ENCODE results near the gene ERVFRD-1. TPM values are rescaled to one million over a fixed set of nuclear protein-coding genes. Genes with fewer than 3 reads are reported as not detected.
A peak's percentile ranks its signal among the peaks of the same experiment; 100 is the strongest.
"Not testable (repeated sequence)": the region's sequence is repeated elsewhere in the genome, so short reads cannot be mapped to it uniquely, and the experiment has no call there.

Gene ERVFRD-1
- total and polyA plus RNA-seq, 7 donors, result 0.04 to 0.11 (median 0.06) TPM; not detected in 4

GRCh38 chr6:11126876-11127275 lies 15.4 kb upstream of the ERVFRD-1 start:
- ATAC-seq, result no peak
- Histone ChIP-seq H3K4me1 (peaks cover 8% of the 10 kb centered on the region), H3K4me3 (no peak overlapping the region), H3K36me3 (ENCODE audit: insufficient read depth in 1 of 2, low read depth in 1 of 2) (no peaks in the 10 kb centered on the region), H3K9me3 (no peaks in the 10 kb centered on the region), H3K27ac (no peak overlapping the region), H3K27me3 (ENCODE audit: insufficient read depth in 3 of 3, low read length in 2 of 3) (no peaks in the 10 kb centered on the region)
- WGBS, 3 donors, result 69 to 82% (median 81%) methylated on average over 2 of the region's 2 CpGs
- intact Hi-C loops (cut with DNase I), result no loop called here
- DNase-seq, result no peak
- TF ChIP-seq CTCF (IDR thresholded peaks at IDR 0.05), result no peak

- no peak overlapping the region for H3K4me3 ChIP-seq
- intact Hi-C loops (cut with DNase I), result no loop called here
- H3K9me3 ChIP-seq, result no peaks in the 10 kb centered on the region
- ATAC-seq (no peak), DNase-seq (no peak)
- no peaks in the 10 kb centered on the region for H3K36me3 ChIP-seq (ENCODE audit: insufficient read depth in 1 of 2, low read depth in 1 of 2)
- H3K27me3 ChIP-seq (ENCODE audit: insufficient read depth in 3 of 3, low read length in 2 of 3), result no peaks in the 10 kb centered on the region
- H3K27ac ChIP-seq, result no peak overlapping the region
- 92 to 97% (median 93%) methylated on average over 2 of the region's 2 CpGs for WGBS, 3 donors
- H3K4me1 ChIP-seq, result peaks cover 18% of the 10 kb centered on the region
- TF ChIP-seq CTCF (IDR thresholded peaks at IDR 0.05), result no peak
These were observed 12.5 kb upstream of the ERVFRD-1 start for GRCh38 chr6:11123978-11124377.

- 61 to 81% (median 79%) methylated on average over 1 of the region's 1 CpG for WGBS, 3 donors
- no peak overlapping the region for H3K4me3 ChIP-seq
- ATAC-seq (no peak), DNase-seq (no peak)
- no peak for TF ChIP-seq CTCF (IDR thresholded peaks at IDR 0.05)
- intact Hi-C loops (cut with DNase I), result no loop called here
- H3K9me3 ChIP-seq, result no peaks in the 10 kb centered on the region
- H3K27me3 ChIP-seq (ENCODE audit: insufficient read depth in 3 of 3, low read length in 2 of 3), result no peaks in the 10 kb centered on the region
- no peaks in the 10 kb centered on the region for H3K36me3 ChIP-seq (ENCODE audit: insufficient read depth in 1 of 2, low read depth in 1 of 2)
- no peak overlapping the region for H3K27ac ChIP-seq
- peaks cover 16% of the 10 kb centered on the region for H3K4me1 ChIP-seq
These were observed 10.9 kb upstream of the ERVFRD-1 start for GRCh38 chr6:11122380-11122779.

- DNase-seq (no peak), ATAC-seq (no peak)
- 57 to 62% (median 58%) methylated on average over 2 of the region's 2 CpGs for WGBS, 3 donors
- Histone ChIP-seq H3K36me3 (ENCODE audit: insufficient read depth in 1 of 2, low read depth in 1 of 2) (no peaks in the 10 kb centered on the region), H3K4me1 (peaks cover 16% of the 10 kb centered on the region), H3K4me3 (no peak overlapping the region), H3K9me3 (no peaks in the 10 kb centered on the region), H3K27me3 (ENCODE audit: insufficient read depth in 3 of 3, low read length in 2 of 3) (no peaks in the 10 kb centered on the region), H3K27ac (no peak overlapping the region)
- no peak for TF ChIP-seq CTCF (IDR thresholded peaks at IDR 0.05)
- intact Hi-C loops (cut with DNase I), result no loop called here
These were observed 10.3 kb upstream of the ERVFRD-1 start for GRCh38 chr6:11121851-11122250.

- DNase-seq, result no peak
- TF ChIP-seq CTCF (IDR thresholded peaks at IDR 0.05), result no peak
- no peak for ATAC-seq
- H3K4me1 ChIP-seq, result peaks cover 16% of the 10 kb centered on the region
- no peak overlapping the region for H3K4me3 ChIP-seq
- no peaks in the 10 kb centered on the region for H3K9me3 ChIP-seq
- no peak overlapping the region for H3K27ac ChIP-seq
- WGBS, 3 donors, result 47 to 58% (median 48%) methylated on average over 4 of the region's 4 CpGs
- no peaks in the 10 kb centered on the region for H3K36me3 ChIP-seq (ENCODE audit: insufficient read depth in 1 of 2, low read depth in 1 of 2)
- H3K27me3 ChIP-seq (ENCODE audit: insufficient read depth in 3 of 3, low read length in 2 of 3), result no peaks in the 10 kb centered on the region
- intact Hi-C loops (cut with DNase I), result no loop called here
These were observed 8.9 kb upstream of the ERVFRD-1 start for GRCh38 chr6:11120271-11121005.

- DNase-seq; H3K27me3 ChIP-seq (ENCODE audit: insufficient read depth in 3 of 3, low read length in 2 of 3); H3K4me3 ChIP-seq; H3K4me1 ChIP-seq; H3K36me3 ChIP-seq (ENCODE audit: insufficient read depth in 1 of 2, low read depth in 1 of 2); H3K27ac ChIP-seq; intact Hi-C loops (cut with DNase I); H3K9me3 ChIP-seq: not testable (repeated sequence)
- ATAC-seq, result peak in 2 of 4 donors; percentile 55 to 59
- WGBS, 3 donors, result 86 to 93% (median 89%) methylated on average over 11 of the region's 11 CpGs
These were observed 4.4 kb upstream of the ERVFRD-1 start for GRCh38 chr6:11115808-11116536.

Data from psoas muscle (tissue), 8 donors.